Mesenchymal stem cell (in vitro differentiated cells and primary cell): ENCODE data around the gene ZNRF2.

Source experiments
- DNase-seq: peaks from one replicate; pipeline ENCODE4 v3.0.0-alpha.2; 2013
- H2AFZ ChIP-seq: one replicate; pipeline ENCODE4 v1.6.1; 2013; ENCODE audit warnings: low read depth, mild to moderate bottlenecking, control low read depth, inconsistent platforms, low read length, moderate library complexity
- H2AK5ac ChIP-seq: 2 replicates; pipeline ENCODE4 v1.6.1; 2013; ENCODE audit warnings: low read length, moderate library complexity, mild to moderate bottlenecking, inconsistent platforms; ENCODE audit not compliant: severe bottlenecking
- H2BK120ac ChIP-seq: one replicate; pipeline ENCODE4 v1.6.1; 2013; ENCODE audit warnings: low read depth, mild to moderate bottlenecking, inconsistent platforms, low read length, moderate library complexity
- H2BK12ac ChIP-seq, 2 experiments: one replicate each; pipeline ENCODE4 v1.6.1; 2013; ENCODE audit warnings: inconsistent platforms in 2 of 2, low read length in 2 of 2, mild to moderate bottlenecking in 2 of 2, moderate library complexity in 2 of 2, control low read depth in 1 of 2
- H2BK15ac ChIP-seq: one replicate; pipeline ENCODE4 v1.6.1; 2013; ENCODE audit warnings: mild to moderate bottlenecking, low read depth, inconsistent platforms; ENCODE audit not compliant: poor library complexity, severe bottlenecking
- H2BK5ac ChIP-seq: 2 replicates; pipeline ENCODE4 v1.6.1; 2013; ENCODE audit warnings: low read depth, mild to moderate bottlenecking, low read length, control low read depth, inconsistent platforms; ENCODE audit not compliant: poor library complexity, severe bottlenecking
- H3K14ac ChIP-seq, 2 experiments: one replicate each; pipeline ENCODE4 v1.6.1; 2013; ENCODE audit warnings: inconsistent platforms in 2 of 2, low read length in 2 of 2, control low read depth in 1 of 2, mild to moderate bottlenecking in 1 of 2, moderate library complexity in 1 of 2
- H3K18ac ChIP-seq, 2 experiments: one replicate each; pipeline ENCODE4 v1.6.1; 2013; ENCODE audit warnings: inconsistent platforms in 2 of 2, low read length in 2 of 2, control low read depth in 1 of 2, low read depth in 1 of 2, mild to moderate bottlenecking in 1 of 2
- H3K23ac ChIP-seq, 2 experiments: one replicate each; pipeline ENCODE4 v1.6.1; 2013; ENCODE audit warnings: inconsistent platforms in 2 of 2, low read length in 2 of 2, mild to moderate bottlenecking in 2 of 2, moderate library complexity in 2 of 2, control low read depth in 1 of 2
- H3K27ac ChIP-seq: 2 replicates; pipeline ENCODE4 v1.5.1; 2013; ENCODE audit warnings: mild to moderate bottlenecking, moderate library complexity, low read length, control low read depth, inconsistent platforms; ENCODE audit not compliant: poor library complexity, severe bottlenecking
- H3K27me3 ChIP-seq, 2 experiments: 2 replicates each; pipeline versions ENCODE4 v1.6.1 to v1.7.0; 2013; ENCODE audit warnings: low read length in 2 of 2, mild to moderate bottlenecking in 2 of 2, moderate library complexity in 2 of 2, control low read depth in 1 of 2, inconsistent platforms in 1 of 2; ENCODE audit not compliant: control insufficient read depth in 1 of 2, insufficient read depth in 1 of 2
- H3K36me3 ChIP-seq, 2 experiments: 2 replicates each; pipeline versions ENCODE4 v1.6.1 to v1.7.0; 2013; ENCODE audit warnings: low read length in 2 of 2, control low read depth in 1 of 2, inconsistent platforms in 1 of 2, low read depth in 1 of 2, mild to moderate bottlenecking in 1 of 2; ENCODE audit not compliant: insufficient read depth in 2 of 2, control insufficient read depth in 1 of 2
- H3K4ac ChIP-seq, 2 experiments: one replicate each; pipeline ENCODE4 v1.6.1; 2013; ENCODE audit warnings: inconsistent platforms in 2 of 2, low read length in 2 of 2, mild to moderate bottlenecking in 2 of 2, moderate library complexity in 2 of 2, control low read depth in 1 of 2, low read depth in 1 of 2
- H3K4me1 ChIP-seq: 2 replicates; pipeline ENCODE4 v1.6.1; 2013; ENCODE audit warnings: low read depth, low read length, control low read depth; ENCODE audit not compliant: control insufficient read depth, insufficient read depth
- H3K4me2 ChIP-seq: 2 replicates; pipeline ENCODE4 v1.6.1; 2013; ENCODE audit warnings: low read length, mild to moderate bottlenecking, inconsistent platforms; ENCODE audit not compliant: poor library complexity, severe bottlenecking
- H3K4me3 ChIP-seq, 2 experiments: 2 replicates each; pipeline versions ENCODE4 v1.5.1 to v1.7.0; 2013; ENCODE audit warnings: low read length in 2 of 2, mild to moderate bottlenecking in 2 of 2, control low read depth in 1 of 2, low read depth in 1 of 2; ENCODE audit not compliant: insufficient read depth in 1 of 2
- H3K79me1 ChIP-seq: replicated peaks from 2 replicates; pipeline ENCODE4 v1.6.1; 2013; ENCODE audit warnings: mild to moderate bottlenecking, control low read depth, low read length, inconsistent platforms; ENCODE audit not compliant: poor library complexity, severe bottlenecking
- H3K9ac ChIP-seq: 2 replicates; pipeline ENCODE4 v1.7.0; 2013; ENCODE audit warnings: mild to moderate bottlenecking, low read length, moderate library complexity
- H3K9me3 ChIP-seq: 2 replicates; pipeline ENCODE4 v1.7.0; 2013; ENCODE audit warnings: mild to moderate bottlenecking, low read length; ENCODE audit not compliant: control insufficient read depth
- H4K8ac ChIP-seq: one replicate; pipeline ENCODE4 v1.6.1; 2013; ENCODE audit warnings: inconsistent platforms, mild to moderate bottlenecking, low read length, moderate library complexity
- H4K91ac ChIP-seq: one replicate; pipeline ENCODE4 v1.6.1; 2013; ENCODE audit warnings: mild to moderate bottlenecking, low read length, inconsistent platforms
- WGBS: methylation state at CpG from one replicate; pipeline ENCODE4 v1.1.7; 2013; ENCODE audit warnings: mixed read lengths; 5-methylcytosine and 5-hydroxymethylcytosine counted together

Gene ZNRF2

DNA sequence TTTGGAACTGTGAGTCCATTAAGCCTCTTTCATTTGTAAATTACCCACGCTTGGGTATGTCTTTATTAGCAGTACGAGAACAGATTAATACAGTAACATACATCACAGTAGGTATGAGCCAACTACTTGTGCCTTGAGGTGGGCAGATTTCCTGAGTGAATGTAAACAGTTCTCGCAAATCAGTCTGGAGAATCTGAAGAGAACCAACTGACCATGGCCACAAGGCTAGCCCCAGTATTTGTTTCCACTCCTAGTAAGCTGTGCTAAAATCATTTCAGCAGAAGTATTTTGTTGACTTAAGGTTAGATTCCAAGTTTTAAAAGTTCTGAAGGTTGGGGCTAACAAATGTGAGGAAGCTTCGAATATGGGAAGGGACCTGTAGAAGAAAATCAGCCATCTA lies 111.3 kb downstream of the ZNRF2 start:
- Histone ChIP-seq H2AFZ (no peak overlapping the region), H4K8ac (no peak overlapping the region), H2BK120ac (no peak overlapping the region), H3K23ac (no peak overlapping the region), H3K18ac (no peak overlapping the region), H2BK5ac (no peak overlapping the region), H2BK12ac (no peak overlapping the region), H3K27me3 (no peaks in the 10 kb centered on the region), H3K9ac (no peak overlapping the region), H2BK15ac (no peak overlapping the region), H3K14ac (no peak overlapping the region), H3K4me3 (no peak overlapping the region), H3K4ac (no peak overlapping the region), H2AK5ac (no peak overlapping the region), H3K9me3 (no peaks in the 10 kb centered on the region), H3K4me1 (no peaks in the 10 kb centered on the region), H3K79me1 (no peaks in the 10 kb centered on the region), H3K27ac (no peak overlapping the region), H3K36me3 (no peaks in the 10 kb centered on the region), H3K4me2 (no peak overlapping the region), H4K91ac (no peak overlapping the region)
- WGBS: 90% methylated on average over 3 of the region's 4 CpGs
- DNase-seq: no peak

- Histone ChIP-seq H3K23ac (no peak overlapping the region), H3K79me1 (no peaks in the 10 kb centered on the region), H2AK5ac (no peak overlapping the region), H3K4me2 (no peak overlapping the region), H2BK120ac (no peak overlapping the region), H3K27me3 (no peaks in the 10 kb centered on the region), H4K8ac (no peak overlapping the region), H3K36me3 (no peaks in the 10 kb centered on the region), H3K4me3 (no peak overlapping the region), H3K4ac (no peak overlapping the region), H2BK5ac (no peak overlapping the region), H2BK15ac (no peak overlapping the region), H3K4me1 (no peaks in the 10 kb centered on the region), H3K9ac (no peak overlapping the region), H3K9me3 (no peaks in the 10 kb centered on the region), H4K91ac (no peak overlapping the region), H3K27ac (no peak overlapping the region), H3K18ac (no peak overlapping the region), H2BK12ac (no peak overlapping the region), H3K14ac (no peak overlapping the region), H2AFZ (no peak overlapping the region)
- DNase-seq: no peak
- 91% methylated on average over 7 of the region's 7 CpGs for WGBS
Observed at GRCh38 chr7:30396389-30396788, 112.0 kb downstream of the ZNRF2 start.

GRCh38 chr7:30403477-30403876 lies 119.1 kb downstream of the ZNRF2 start:
- H3K27ac ChIP-seq: no peak overlapping the region
- no peak overlapping the region for H3K4me2 ChIP-seq
- no peak overlapping the region for H3K9ac ChIP-seq
- H2AFZ ChIP-seq: no peak overlapping the region
- no peak overlapping the region for H3K23ac ChIP-seq
- H3K18ac ChIP-seq: no peak overlapping the region
- no peak overlapping the region for H2AK5ac ChIP-seq
- no peaks in the 10 kb centered on the region for H3K36me3 ChIP-seq
- no peak overlapping the region for H2BK12ac ChIP-seq
- H3K27me3 ChIP-seq: no peaks in the 10 kb centered on the region
- no peaks in the 10 kb centered on the region for H3K79me1 ChIP-seq
- no peak overlapping the region for H2BK15ac ChIP-seq
- H2BK120ac ChIP-seq: no peak overlapping the region
- no peak overlapping the region for H3K4ac ChIP-seq
- no peak overlapping the region for H3K4me3 ChIP-seq
- no peak overlapping the region for H4K91ac ChIP-seq
- H3K9me3 ChIP-seq: no peaks in the 10 kb centered on the region
- H3K14ac ChIP-seq: no peak overlapping the region
- H2BK5ac ChIP-seq: no peak overlapping the region
- 91% methylated on average over 3 of the region's 3 CpGs for WGBS
- H3K4me1 ChIP-seq: no peaks in the 10 kb centered on the region
- H4K8ac ChIP-seq: no peak overlapping the region
- no peak for DNase-seq

GRCh38 chr7:30405179-30405578 lies 120.8 kb downstream of the ZNRF2 start:
- DNase-seq: no peak
- Histone ChIP-seq H2BK120ac (no peak overlapping the region), H3K27me3 (no peaks in the 10 kb centered on the region), H3K9me3 (no peaks in the 10 kb centered on the region), H3K4me1 (no peaks in the 10 kb centered on the region), H3K4ac (no peak overlapping the region), H4K91ac (no peak overlapping the region), H2BK12ac (no peak overlapping the region), H3K27ac (no peak overlapping the region), H2BK15ac (no peak overlapping the region), H3K4me2 (no peak overlapping the region), H4K8ac (no peak overlapping the region), H3K14ac (no peak overlapping the region), H2BK5ac (no peak overlapping the region), H2AK5ac (no peak overlapping the region), H2AFZ (no peak overlapping the region), H3K79me1 (no peaks in the 10 kb centered on the region), H3K23ac (no peak overlapping the region), H3K9ac (no peak overlapping the region), H3K18ac (no peak overlapping the region), H3K36me3 (no peaks in the 10 kb centered on the region), H3K4me3 (no peak overlapping the region)
- WGBS: 89% methylated on average over 1 of the region's 2 CpGs
